Measurements from ENCODE around the gene ACVR2A.

DNA sequence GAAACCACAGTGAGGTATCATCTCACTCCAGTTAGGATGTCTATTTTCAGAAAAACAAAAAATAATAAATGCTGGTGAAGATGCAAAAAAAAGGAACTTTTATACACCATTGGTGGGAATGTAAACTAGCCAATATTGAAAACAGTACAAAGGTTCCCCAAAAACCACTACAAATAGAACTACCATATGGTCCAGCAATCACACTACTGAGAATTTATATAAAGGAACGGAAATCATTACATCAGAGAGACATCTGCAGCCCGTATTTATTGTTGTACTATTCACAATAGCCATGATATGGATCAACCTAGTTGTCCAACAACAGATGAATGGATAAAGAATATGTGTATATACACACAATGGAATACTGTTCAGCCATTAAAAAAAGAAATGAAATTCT lies 123.7 kb downstream of the ACVR2A start:
- TF ChIP-seq, protein P1, sequence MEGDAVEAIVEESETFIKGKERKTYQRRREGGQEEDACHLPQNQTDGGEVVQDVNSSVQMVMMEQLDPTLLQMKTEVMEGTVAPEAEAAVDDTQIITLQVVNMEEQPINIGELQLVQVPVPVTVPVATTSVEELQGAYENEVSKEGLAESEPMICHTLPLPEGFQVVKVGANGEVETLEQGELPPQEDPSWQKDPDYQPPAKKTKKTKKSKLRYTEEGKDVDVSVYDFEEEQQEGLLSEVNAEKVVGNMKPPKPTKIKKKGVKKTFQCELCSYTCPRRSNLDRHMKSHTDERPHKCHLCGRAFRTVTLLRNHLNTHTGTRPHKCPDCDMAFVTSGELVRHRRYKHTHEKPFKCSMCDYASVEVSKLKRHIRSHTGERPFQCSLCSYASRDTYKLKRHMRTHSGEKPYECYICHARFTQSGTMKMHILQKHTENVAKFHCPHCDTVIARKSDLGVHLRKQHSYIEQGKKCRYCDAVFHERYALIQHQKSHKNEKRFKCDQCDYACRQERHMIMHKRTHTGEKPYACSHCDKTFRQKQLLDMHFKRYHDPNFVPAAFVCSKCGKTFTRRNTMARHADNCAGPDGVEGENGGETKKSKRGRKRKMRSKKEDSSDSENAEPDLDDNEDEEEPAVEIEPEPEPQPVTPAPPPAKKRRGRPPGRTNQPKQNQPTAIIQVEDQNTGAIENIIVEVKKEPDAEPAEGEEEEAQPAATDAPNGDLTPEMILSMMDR (IDR thresholded peaks at IDR 0.05; ENCODE audit: low read depth, low read length), result no peak
- no peak for TF ChIP-seq EZH2phosphoT487 (IDR thresholded peaks at IDR 0.05; ENCODE audit: low read depth)

All from OCI-LY3 (cell line).